NB4 (cell line): Measurements from ENCODE around the gene IWS1.

Experiments used
- CTCF ChIP-seq: IDR thresholded peaks from one replicate; pipeline ENCODE4 v1.5.1; 2012; ENCODE audit warnings: low read depth, low read length
- POLR2A ChIP-seq: IDR thresholded peaks from 2 replicates; pipeline ENCODE4 v1.6.1; 2011; ENCODE audit warnings: mild to moderate bottlenecking; ENCODE audit not compliant: insufficient read length; ENCODE audit errors: extremely low read depth

DNA sequence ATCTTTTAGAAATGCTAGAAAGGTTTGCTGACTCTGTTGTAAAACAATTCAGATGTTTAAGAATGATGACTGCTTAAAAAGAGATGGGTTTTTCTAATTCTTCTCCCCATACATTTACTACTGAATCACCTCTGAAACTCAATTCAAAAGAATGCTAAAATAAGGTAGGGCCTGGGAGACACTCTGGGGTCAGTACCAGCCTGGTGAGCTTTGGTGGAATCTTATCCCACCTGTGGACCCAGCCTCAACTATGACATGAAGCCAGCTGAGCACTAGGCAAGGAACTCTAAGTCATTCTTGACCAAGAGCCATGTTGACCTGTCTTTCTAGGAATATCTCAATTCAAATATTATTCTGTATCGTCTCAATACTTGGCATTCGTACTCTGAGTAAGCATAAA is 44.3 kb downstream of the IWS1 start:
- TF ChIP-seq POLR2A, result no peak
- TF ChIP-seq CTCF, result no peak
